Measurements from ENCODE around the gene RHBDL1. TPM values are rescaled to one million over a fixed set of nuclear protein-coding genes. Genes with fewer than 3 reads are reported as not detected.

The RHBDL1 gene
- total and polyA plus RNA-seq, 4 donors = 0.91 to 5.4 (median 1.6) TPM

GRCh38 chr16:714558-715476 is 39.3 kb downstream of the RHBDL1 start, which contains the start of gene METRN:
TSS of gene METRN (plus strand) at chr16:715118. CDS start at chr16:715290, 172 bp downstream.
- H3K27me3 ChIP-seq (ENCODE audit: control insufficient read depth in 3 of 3, insufficient read depth in 3 of 3, low read length in 2 of 3) = peaks cover 0 to 9% (median 3%) of the 10 kb centered on the region in 3 donors
- no peaks in the 10 kb centered on the region for H3K9me3 ChIP-seq (ENCODE audit: control insufficient read depth in 4 of 4, insufficient read depth in 3 of 4, low read length in 3 of 4)
- DNase-seq (peak; percentile 85 to 93 (median 90)), ATAC-seq (ENCODE audit: insufficient read depth, low FRiP score) (peak; percentile 86)
- WGBS, 2 donors = 5 to 7% methylated on average over 77 to 108 of the region's 108 CpGs
- H3K9ac ChIP-seq (ENCODE audit: insufficient read depth in 1 of 2, low read length in 2 of 2) = no peak within 1 kb of the TSS
- peak within 1 kb of the TSS; percentile 62 for H3K4me3 ChIP-seq
- H3K4me1 ChIP-seq (ENCODE audit: control insufficient read depth in 5 of 5, insufficient read depth in 5 of 5, low read length in 5 of 5) = peaks cover 0 to 16% (median 8%) of the 10 kb centered on the region in 5 donors
- no peaks in the 10 kb centered on the region for H3K36me3 ChIP-seq (ENCODE audit: control insufficient read depth in 4 of 4, insufficient read depth in 4 of 4, low read length in 4 of 4)
- H3K27ac ChIP-seq (ENCODE audit: low read depth in 1 of 2, low read length in 1 of 2) = peak within 1 kb of the TSS in 1 of 2 donors; percentile 13
- no peak for TF ChIP-seq CTCF (IDR thresholded peaks at IDR 0.05; ENCODE audit: control extremely low read depth, extremely low read depth)

- Histone ChIP-seq H3K27ac (ENCODE audit: low read depth in 1 of 2, low read length in 1 of 2) (peak overlapping the region in 1 of 2 donors; percentile 13), H3K9me3 (ENCODE audit: control insufficient read depth in 4 of 4, insufficient read depth in 3 of 4, low read length in 3 of 4) (no peaks in the 10 kb centered on the region), H3K9ac (ENCODE audit: insufficient read depth in 1 of 2, low read length in 2 of 2) (no peak overlapping the region), H3K4me1 (ENCODE audit: control insufficient read depth in 5 of 5, insufficient read depth in 5 of 5, low read length in 5 of 5) (peaks cover 0 to 24% (median 13%) of the 10 kb centered on the region in 5 donors), H3K4me3 (peak overlapping the region; percentile 62), H3K27me3 (ENCODE audit: control insufficient read depth in 3 of 3, insufficient read depth in 3 of 3, low read length in 2 of 3) (peaks cover 0 to 9% (median 0%) of the 10 kb centered on the region in 3 donors), H3K36me3 (ENCODE audit: control insufficient read depth in 4 of 4, insufficient read depth in 4 of 4, low read length in 4 of 4) (no peaks in the 10 kb centered on the region)
- WGBS, 2 donors = 2% methylated on average over 50 to 74 of the region's 74 CpGs
- TF ChIP-seq CTCF (IDR thresholded peaks at IDR 0.05; ENCODE audit: control extremely low read depth, extremely low read depth) = no peak
- ATAC-seq (ENCODE audit: insufficient read depth, low FRiP score) (no peak), DNase-seq (peak in 2 of 3 donors; percentile 9 to 36)
Observed at GRCh38 chr16:715477-716199, 40.2 kb downstream of the RHBDL1 start.

GRCh38 chr16:716200-716568 is 40.7 kb downstream of the RHBDL1 start:
- H3K27ac ChIP-seq (ENCODE audit: low read depth in 1 of 2, low read length in 1 of 2) = no peak overlapping the region
- 24 to 39% methylated on average over 8 to 12 of the region's 12 CpGs for whole genome bisulfite sequencing, 2 donors
- no peaks in the 10 kb centered on the region for H3K36me3 ChIP-seq (ENCODE audit: control insufficient read depth in 4 of 4, insufficient read depth in 4 of 4, low read length in 4 of 4)
- H3K4me1 ChIP-seq (ENCODE audit: control insufficient read depth in 5 of 5, insufficient read depth in 5 of 5, low read length in 5 of 5) = peaks cover 0 to 26% (median 13%) of the 10 kb centered on the region in 5 donors
- ATAC-seq (ENCODE audit: insufficient read depth, low FRiP score) = no peak
- no peak for TF ChIP-seq CTCF (IDR thresholded peaks at IDR 0.05; ENCODE audit: control extremely low read depth, extremely low read depth)
- peak overlapping the region; percentile 7 for H3K4me3 ChIP-seq
- H3K9me3 ChIP-seq (ENCODE audit: control insufficient read depth in 4 of 4, insufficient read depth in 3 of 4, low read length in 3 of 4) = no peaks in the 10 kb centered on the region
- peak; percentile 64 to 74 (median 72) for DNase-seq
- H3K27me3 ChIP-seq (ENCODE audit: control insufficient read depth in 3 of 3, insufficient read depth in 3 of 3, low read length in 2 of 3) = peaks cover 0 to 9% (median 0%) of the 10 kb centered on the region in 3 donors
- no peak overlapping the region for H3K9ac ChIP-seq (ENCODE audit: insufficient read depth in 1 of 2, low read length in 2 of 2)

Measured in lung (tissue), 12 donors.